Activated naive CD4-positive, alpha-beta T cell treated with Interleukin-2 at 50 U/mL for 16 hours (primary cell): Measurements from ENCODE around the gene ITSN2.
"Not testable (repeated sequence)": the region's sequence is repeated elsewhere in the genome, so short reads cannot be mapped to it uniquely, and the experiment has no call there.

Experiments
- DNase-seq: peaks from one replicate; pipeline ENCODE4 v3.0.0-alpha.2; 2020

Gene ITSN2

DNA sequence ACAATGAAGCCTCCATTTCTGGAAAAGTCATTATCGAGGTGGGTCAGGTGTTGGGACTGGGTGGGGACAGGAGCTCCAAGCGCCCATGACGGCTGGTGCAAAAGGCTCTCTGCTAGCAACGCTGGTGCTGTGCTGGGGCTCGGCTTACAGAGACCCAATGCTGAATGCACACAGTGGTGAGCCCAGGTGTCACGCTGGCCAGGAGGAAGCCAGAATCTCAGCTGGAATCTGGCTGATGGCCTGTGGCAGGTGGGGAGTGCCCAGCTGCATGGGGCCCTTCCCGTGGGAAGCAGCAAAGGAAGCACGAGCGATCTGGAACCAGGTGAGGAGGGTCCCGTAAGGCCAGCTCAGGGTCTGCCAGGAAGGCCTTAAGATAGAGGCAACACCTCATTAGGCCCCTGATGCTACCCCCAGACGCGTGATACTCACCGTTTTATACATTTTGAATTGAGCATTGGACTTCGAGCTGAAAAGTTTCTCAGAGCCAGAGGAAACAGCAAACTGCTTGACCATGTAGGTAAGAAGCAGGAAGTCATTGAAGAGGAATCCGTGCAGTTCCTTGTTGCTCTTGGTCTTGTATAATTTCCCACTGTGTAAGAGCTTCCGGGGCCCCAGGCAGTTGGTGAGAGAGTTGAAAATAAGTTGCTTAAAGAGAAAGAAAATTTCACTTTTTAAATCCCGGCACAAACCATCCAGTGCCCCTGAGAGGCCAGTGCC lies 150.8 kb downstream of the ITSN2 start:
- no peak for DNase-seq

DNA sequence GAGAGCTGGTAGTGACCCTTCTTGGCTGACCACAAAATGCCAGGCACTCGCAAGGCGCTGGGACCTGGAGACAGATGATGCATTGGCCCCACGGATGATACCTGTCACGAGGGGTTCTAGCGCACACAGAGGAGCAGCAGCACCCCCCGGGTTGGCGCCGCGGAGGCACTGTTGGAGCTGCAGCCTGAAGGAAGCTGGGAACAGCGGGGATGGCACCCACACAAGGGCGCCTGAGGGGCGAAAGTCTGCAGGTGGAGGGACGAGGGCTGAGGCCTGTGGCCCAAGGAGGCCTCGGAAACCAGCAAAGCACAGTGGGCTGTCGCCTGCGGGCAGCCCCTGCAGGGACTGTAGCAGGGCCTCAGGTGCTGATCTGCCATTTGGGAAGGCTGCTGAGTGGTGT lies 151.8 kb downstream of the ITSN2 start:
- DNase-seq = no peak

DNA sequence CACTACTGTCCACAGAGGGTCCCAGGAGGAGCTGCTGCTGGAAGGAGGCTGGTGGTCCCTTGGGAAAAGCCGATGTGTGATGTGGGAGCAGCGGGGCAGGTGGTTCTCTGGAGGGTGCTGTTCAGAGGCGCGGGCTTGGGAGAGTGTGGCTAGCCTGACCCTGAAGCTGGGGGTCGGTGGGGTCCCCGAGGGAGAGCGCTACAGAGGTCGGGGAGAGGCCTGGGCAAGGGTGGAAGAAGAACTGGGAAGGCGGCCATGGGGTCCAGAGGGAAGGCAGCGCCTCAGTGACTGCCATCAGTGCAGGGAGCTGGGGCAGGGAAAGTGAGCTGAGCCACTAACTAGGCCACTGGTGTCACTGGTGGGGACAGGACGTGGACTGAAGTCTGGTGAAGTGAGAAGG lies 153.0 kb downstream of the ITSN2 start:
- no peak for DNase-seq

DNA sequence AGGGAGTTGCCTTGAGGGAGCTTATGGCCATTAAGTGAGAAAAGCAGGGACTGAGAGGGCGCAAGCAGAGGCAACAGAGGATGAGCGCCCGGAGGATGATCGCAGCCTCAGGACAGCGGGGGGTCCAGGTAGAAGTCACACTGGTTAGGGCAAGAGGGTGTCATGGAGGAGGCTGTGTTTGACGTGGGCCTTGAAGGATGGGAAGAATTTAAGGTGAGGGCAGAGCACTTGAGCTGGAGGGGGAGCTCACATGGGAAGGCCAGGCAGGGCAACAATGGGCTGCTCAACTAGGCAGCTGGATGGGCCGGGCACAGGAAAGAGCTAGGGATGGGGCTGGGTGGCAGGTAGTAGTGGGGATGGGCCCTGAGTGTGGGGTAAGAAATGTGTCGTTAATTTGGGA lies 153.6 kb downstream of the ITSN2 start:
- DNase-seq = no peak

DNA sequence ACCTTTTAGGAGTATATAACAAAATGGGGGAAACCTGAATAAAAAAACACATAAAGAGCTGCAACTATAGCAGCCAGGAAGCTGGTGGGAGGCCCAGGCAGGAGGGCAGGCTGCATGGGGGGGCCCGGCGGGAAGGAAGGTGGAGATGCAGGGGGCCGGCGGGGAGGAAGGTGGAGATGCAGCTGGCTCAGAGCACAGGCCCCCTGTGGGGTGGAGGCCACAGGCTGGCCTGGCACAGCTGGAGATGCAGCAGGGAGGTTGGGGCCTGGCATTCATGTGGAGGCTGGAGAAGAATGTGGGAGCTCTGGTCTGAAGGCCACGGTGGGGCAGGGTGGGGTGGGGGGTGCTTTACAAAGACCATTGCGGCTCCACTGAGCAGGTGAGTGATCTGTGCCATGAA lies 154.1 kb downstream of the ITSN2 start:
- no peak for DNase-seq

DNA sequence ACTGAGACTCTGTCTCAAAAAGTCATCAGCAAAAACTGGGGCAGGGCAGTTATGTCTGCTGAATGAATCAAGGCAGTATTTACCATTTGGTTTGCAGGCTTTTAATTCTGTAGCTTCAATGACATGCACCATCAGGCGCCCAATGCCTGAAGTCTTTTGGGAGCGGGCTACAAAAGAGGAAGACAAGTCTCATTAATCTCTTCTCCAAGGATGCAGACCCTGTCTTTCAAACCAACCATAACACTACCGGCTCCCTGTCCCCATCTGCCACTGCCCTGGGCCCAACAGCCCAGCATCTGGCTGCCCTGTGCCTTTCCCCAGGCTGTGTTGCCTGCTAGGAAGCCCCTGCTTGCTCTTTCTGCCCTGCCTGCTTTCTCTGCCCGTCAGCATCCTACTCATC lies 155.2 kb downstream of the ITSN2 start:
- no peak for DNase-seq

DNA sequence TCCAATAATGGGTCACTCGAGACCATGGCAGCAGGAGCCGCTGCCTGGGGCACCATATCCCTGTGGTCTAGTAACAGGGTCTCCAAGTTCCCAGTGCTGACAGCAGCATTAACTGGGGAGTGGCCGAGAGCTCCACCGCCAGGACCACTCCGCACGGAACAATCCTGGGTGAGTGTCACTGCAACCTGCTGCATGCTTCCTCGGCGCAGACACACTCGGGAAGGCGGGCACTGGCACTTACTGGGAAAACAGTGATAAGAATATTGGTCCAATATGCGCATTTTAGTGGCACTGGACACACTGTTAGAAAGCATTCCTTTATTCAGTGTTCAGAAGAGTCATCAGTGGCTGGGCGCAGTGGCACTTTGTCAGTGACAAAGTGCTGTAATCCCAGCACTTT lies 155.8 kb downstream of the ITSN2 start:
- DNase-seq = no peak

DNA sequence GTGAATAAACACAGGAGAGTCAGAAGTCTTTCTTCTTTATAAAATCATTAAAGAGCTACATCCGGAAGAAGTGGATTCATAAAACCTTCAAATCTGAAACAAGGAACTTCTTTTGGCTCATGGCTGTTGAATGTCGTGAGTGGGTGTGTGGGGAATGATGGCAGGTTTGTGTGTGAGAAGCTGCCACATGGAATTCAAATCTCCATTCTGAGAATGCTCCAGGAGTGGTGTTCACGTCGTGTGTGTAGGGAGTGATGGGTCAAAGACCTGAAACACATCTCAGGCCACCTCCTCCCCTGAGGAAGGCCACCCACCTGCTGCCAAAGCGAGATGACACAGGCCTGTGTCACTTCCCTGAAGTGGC lies 156.6 kb downstream of the ITSN2 start:
- DNase-seq = no peak

DNA sequence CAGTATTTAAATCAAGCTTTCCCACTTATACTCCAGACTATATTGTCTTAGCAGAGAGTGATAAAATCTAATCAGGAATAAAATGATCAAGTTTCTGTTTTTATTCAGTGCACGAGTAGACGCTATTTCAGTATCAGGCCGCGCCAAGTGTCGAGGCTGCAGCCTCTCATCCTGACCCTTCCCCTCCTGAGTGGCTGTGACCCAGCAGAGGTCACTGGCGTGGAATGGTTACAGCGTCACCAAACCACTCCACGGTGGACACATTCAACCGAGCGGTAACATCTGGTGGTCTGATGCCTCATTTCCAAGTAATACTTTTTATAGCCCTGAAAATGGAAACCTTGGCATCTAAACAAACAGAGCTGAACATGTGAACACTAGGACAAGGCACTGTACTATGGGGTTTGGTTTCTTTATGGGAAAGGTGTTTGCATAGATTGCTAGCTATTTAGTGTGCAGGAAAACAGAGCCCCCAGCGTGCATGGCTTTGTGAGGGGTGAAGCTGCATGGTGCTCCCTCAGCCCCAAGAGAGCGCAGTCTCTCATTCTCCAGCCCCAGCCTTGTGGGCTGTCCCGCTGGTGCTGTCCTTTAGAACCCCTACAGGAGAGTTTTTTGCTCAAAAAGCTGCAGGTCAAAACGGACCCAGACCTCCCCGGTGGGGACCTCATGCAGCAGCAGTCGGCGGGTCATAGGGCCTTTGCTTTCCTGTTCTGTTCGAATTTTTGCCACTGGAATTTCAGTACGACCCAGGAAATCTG lies 157.1 kb downstream of the ITSN2 start:
- DNase-seq = no peak

DNA sequence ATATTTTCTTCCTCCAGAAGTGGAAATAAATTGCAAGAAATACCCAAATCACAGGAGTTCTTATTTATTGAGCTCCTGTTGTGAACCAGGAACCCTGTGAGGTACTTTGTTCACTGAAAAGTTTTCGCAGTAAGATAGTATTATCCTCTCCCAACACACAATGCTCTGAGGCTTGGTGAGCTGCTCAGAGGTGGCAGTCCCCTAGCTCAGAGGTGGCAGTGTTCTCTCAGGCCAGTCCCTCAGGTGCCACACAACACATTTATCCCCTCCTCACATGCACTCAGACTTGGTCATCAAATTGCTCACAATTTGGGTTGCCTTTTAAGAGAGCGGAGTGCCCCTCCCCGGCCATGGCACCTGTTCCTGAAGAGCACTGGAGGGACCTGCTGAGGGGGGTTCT lies 159.5 kb downstream of the ITSN2 start:
- DNase-seq = no peak

DNA sequence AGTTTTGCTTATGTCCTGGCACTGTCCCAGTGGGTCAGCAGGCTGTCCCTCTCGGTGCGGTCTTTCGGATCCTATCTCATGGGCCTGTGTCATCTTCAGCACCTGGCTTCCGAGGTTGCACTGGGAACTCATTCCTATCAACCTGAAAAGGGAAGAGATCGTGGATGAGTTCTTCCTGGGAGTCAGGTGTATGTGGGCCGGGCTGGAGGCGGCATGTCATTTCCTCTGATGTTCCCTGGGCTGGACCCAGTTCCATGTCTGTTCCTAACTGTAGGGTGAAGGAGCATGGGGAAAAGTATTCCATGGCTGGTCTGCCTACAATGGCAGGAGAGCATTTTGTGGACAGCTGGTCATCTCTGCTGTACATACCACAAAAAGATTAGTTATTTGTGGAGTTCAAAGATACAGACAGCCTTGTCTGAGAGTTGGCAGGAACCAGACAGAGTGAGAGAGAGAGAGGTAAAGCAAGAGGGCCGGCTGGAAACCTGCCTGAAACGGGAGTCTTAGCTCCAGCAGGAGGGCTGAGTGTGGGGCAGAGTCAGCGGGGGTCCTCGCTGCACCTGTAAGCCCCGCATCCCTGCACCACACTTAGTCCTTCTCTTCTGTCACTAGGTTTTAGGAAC lies 160.3 kb downstream of the ITSN2 start:
- DNase-seq = no peak

DNA sequence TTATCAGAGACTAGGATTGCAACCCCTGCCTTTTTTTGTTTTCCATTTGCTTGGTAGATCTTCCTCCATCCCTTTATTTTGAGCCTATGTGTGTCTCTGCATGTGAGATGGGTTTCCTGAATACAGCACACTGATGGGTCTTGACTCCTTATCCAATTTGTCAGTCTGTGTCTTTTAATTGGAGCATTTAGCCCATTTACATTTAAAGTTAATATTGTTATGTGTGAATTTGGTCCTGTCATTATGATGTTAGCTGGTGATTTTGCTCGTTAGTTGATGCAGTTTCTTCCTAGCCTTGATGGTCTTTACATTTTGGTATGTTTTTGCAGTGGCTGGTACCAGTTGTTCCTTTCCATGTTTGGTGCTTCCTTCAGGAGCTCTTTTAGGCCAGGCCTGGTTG lies 163.1 kb downstream of the ITSN2 start:
- DNase-seq = not testable (repeated sequence)

DNA sequence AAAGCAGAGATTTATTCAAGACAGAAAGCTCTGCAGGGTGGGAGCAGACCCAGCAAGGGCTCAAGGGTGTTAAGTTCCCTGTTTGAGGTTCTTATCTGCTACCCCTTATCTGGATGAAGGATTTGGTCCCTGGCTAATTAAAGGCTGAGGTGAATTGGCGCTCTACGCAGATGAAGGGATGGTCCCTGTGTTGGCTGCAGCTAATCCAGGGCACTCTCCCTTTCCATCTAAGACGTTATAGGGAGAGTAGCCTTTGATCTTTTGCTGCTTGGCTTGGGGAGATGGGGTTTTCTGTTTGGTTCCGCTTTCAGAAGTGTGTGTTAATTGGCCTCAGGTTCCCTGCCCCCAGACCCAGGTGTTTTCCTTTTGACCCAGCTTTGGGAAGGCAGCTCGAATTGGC lies 168.5 kb downstream of the ITSN2 start:
- DNase-seq = no peak

DNA sequence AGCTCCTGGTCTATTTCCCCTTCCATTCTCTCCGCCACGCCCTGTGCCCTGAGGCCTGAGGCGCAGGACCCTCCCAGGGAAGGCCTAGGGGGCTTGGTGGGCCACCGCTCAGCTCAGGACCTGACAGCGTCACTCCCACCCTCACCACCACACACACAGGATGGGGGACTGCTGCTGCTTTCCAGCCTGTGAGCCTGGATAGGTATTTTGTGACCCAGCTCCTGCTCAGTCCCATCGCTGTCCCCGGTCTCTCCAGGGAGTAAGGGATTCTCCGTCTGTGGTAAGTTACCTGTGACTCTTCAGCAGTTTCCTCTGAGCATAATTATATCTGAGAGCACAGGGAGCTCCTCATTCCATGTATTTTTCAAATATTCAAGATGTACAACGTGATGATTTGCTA lies 169.2 kb downstream of the ITSN2 start:
- no peak for DNase-seq

DNA sequence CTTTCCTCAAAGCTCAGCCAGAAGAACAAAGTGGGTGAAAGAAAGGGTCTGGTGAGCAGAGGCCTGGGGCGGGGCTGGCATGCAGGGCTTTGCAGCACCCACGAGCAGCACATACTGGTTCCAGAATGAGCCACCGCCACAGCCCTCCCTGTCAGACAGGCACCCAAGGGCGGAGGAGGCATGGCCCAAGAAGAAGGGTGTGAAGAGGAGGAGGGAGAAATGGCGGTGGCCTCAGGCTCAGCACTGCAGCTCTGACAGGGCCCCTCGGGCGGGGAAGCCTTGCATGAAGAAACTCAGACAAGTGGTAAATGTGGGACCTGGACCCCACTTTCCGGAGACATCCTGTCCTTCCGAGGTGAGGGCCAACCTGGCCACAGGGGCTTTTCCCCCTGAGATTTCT lies 169.8 kb downstream of the ITSN2 start:
- no peak for DNase-seq

DNA sequence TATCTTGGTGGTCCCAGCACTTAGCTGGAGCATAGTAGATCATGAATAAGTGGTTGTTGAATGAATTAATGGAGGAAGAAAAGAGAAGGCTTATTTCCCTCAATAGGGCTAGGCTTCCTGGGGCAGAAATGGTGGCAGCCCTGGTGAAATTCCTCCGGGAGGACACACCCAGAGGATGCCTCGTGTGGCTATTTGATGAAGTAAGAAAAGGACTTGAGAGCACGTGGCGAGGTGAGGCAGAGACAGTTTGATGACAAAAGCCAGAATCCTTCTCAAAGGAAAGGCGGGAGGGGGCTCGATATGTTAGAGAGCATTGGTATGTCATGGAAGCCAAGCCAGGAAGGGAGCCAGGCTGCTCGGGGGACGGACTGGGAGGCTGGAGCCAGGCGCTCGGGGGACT lies 170.8 kb downstream of the ITSN2 start:
- DNase-seq = no peak

DNA sequence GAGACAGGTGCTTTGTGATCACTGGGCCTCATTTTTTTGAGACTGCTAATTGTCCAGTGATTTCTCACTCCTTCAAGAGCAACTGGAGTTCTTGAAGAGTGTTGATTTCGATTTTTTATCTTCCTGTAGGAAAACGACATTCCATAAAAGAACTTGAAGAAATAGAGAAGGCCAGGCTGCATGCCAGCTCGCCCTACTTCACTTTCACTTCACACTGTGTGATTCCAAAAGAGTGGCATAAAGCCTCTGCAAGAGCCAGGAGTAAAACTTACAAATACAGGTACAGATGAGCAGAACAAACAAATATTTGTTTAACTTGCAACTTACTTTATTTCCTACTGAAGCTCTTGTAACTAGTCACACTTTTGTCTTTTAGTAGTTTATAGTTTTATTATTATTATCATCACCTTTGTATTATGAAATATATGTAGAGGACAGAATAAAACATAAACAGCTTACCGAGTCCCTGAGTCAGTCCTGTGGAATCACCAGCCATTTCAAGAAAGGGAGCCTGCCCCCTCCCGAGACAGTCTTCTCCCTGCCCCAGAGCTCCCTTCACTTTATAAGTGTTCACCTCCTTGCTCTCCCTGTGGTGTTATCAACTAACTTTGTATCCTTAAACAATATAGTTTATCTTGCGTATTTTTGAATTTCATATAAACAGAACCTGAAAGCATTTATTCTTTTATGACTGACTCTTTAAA lies 176.8 kb downstream of the ITSN2 start:
- no peak for DNase-seq

DNA sequence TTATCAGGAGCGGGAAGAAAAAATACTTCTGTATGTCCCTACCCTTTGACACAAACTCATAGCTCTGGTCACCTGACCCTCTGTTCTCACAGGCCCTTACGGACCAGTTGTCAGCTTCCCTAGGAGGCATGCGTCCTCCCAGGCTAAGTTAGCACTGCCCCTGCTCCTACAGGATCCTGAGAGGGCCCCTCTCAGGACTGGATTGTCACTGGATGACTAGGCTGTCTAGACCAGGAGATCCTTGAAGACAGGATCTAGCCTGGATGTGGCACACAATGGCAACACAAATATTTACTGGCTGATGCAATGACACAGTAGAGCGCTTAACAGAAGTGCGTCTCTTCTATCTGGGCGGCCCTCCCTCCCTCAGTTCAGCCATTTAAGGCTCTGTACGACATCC lies 177.8 kb downstream of the ITSN2 start:
- DNase-seq = no peak

DNA sequence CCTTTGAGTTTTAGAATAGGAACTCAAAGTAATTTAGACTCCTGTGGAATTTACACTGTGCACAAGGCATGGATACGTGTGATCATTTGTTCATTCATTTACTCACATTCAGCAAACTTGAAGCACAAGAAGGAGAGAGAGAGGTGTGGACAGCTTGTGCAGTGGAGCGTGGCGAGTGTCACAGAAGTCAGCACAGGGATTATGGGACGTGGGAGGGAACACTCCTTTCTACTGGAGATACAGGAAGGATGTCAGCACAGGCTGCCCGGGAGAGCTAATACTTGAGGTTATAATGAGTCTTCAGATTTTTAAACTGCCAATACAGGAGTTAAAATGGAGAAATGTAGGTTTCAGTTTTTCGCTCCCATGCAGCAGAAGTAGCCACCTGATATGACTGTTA lies 178.5 kb downstream of the ITSN2 start:
- no peak for DNase-seq

DNA sequence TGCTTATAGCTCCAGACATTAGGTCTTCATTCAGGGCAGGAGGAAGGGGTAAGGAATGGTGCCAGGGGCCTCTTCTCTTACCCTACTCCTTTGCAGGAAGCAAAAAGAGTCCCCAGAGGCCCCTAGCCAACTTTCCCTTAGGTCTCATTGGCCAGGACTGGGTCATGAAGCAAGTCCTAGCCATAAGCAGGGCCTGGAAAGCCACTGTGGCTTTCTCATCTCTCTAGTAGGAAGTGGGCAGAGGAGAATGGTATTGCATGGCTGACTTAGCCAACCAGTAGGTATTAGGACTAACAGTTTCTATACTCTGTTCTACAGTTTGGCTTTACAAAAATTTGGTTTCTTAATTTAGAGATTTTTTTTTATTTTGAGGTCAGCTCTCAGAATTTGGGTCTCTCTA lies 180.7 kb downstream of the ITSN2 start:
- DNase-seq = no peak

DNA sequence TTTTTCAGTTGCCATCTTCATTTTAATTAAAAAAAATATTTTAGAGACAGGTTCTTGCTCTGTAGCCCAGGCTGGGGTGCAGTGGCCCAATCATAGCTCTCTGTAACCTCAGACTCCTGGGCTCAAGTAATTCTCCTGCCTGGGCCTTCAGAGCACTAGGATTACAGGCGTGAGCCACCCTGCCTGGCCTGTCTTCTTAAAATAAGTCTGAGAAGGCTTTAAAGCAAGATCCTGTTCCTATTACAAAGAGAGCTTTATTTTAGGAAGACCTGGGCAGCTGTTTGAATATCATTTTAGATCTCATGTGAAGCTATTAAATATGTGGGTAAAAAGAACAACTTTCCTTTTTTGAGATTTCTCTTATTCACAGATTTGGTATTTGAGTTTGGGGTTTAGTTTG lies 184.0 kb downstream of the ITSN2 start:
- no peak for DNase-seq

DNA sequence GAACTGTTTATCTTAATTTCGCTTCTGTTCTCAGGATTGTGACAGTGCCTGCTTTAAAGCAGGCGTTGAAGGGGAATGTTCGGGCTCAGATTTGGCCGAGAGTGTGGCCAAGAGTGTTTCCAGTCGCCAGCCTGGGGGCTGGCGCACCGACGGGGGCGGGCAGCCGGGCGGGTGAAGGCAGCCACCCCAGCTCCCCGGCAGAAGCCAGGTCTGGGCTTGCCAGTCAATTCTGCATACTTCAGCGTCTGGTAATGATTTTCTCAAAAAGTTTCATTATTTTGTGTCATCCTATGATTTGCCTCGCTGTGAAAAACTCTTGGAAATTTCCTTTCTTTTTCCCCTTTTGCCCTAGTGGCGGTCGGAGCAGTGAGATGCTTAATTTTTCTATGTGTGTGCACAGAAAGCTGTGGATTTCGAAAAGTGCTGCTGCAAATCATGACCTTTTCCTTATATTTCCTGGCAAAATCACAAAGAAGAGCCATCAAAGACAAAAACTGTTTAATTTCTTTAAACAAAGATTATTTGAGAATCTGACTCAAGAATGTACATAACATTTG lies 184.6 kb downstream of the ITSN2 start:
- no peak for DNase-seq

DNA sequence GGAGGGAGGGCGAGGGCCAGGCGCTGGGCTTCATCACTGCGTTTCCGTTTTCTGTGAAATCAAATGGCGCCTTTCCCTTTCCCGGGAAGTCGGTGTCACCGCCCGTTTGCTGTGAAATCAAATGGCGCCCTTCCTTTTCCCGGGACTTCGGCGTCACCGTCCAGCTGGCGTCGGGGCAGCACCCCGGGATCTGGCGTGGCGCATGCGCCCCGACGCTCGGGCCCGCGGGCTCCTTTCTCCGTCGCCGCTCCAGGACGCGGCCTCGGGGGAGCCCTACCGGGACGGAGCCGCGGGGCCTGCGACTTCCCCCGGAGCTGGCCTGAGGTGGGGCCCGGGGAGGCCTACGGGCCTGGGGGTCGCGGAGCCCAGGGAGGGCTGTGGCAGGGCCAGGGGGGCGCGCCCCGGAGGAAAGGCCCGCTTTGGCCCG lies 185.5 kb downstream of the ITSN2 start, which contains the start of gene FAM228A:
Gene FAM228A (plus strand): TSS at position 203 of the 427 bp plus-strand sequence. CDS start 428 bp downstream, outside the sequence.
- DNase-seq = no peak
